GM04503 (cell line): Measurements from ENCODE around the gene TMEM132D.
"Not testable (repeated sequence)": the region's sequence is repeated elsewhere in the genome, so short reads cannot be mapped to it uniquely, and the experiment has no call there.

Experiments used
- DNase-seq: peaks from one replicate; pipeline ENCODE4 v3.0.0-alpha.2; 2012; ENCODE audit warnings: low read depth

Gene TMEM132D

GRCh38 chr12:129588142-129588541 is 315.7 kb downstream of the TMEM132D start:
- DNase-seq = no peak

DNA sequence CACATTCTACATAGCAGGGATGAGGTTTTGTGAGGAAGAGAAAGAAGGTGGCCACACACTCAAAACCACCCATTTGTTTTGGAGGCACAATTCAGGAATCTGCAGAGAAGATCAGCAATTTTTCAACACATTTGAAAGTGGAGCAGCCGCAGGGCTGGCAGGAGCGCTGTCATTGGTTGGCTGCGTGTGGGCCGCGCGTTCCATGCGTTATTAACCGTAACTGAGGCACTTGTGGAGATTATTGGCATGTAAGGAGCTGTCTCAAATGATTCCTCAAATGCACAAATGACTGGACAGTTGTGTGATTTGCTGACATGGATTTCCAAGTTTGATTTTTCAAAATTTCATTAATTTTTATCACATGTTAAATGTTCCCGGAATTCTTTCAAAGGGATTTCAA is 318.5 kb downstream of the TMEM132D start:
- DNase-seq = no peak

GRCh38 chr12:129579879-129580278 is 323.9 kb downstream of the TMEM132D start:
- no peak for DNase-seq

DNA sequence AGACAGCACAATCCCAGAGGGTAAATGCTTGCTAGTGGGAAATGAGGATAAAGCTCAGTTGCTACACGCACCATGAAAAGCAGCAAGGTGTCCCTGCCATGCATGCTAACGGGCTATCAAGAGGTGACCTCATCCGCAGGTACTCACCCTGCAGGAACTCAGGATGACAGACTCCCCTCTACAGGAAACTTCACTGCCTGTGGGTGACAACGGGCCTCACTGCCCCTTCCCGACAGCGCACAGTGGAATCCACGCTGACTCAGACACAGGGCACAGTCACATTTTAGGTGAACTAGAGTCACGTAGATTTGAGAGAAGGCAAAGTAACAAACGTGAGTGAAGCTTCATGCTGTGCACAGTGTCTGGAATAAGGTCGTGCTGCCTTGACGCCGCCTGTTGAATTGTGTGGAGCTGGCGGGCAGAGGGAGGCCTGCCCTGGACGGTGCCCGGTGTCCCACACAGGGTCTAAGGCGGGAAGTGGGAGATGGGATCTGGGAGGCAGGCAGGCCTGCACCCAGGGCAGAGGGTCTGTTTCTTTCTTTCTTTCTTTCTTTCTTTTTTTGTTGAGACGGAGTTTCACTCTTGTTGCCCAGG is 331.8 kb downstream of the TMEM132D start:
- DNase-seq = no peak

DNA sequence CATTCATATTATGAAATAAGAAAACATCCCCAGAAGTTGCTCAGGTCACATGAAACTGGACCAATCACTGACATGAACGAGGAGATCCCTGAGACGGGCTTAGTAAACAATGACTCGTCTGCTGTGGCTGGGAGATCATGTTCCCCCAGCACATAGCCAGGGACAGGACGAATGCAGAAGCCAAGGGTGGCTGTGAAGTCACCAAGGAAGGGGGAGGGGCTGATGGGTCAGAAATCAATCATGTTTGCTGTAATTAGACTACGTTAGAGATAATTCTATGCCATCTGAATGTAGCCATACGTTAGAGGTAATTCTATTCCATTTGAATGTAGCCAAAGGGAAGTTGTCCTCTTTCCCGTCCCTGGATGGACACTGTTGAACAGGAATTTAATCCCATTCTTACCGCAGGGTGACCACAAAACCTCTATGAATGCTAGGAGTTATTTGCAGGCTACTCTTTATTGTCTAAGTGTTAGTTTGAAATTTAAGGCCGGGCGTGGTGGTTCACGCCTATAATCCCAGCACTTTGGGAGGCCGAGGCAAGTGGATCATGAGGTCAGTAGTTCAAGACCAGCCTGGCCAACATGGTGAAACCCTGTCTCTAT is 332.9 kb downstream of the TMEM132D start:
- DNase-seq = no peak

- no peak for DNase-seq
Measured at GRCh38 chr12:129566800-129567199, 337.0 kb downstream of the TMEM132D start.

GRCh38 chr12:129564768-129565167 is 339.1 kb downstream of the TMEM132D start:
- no peak for DNase-seq

DNA sequence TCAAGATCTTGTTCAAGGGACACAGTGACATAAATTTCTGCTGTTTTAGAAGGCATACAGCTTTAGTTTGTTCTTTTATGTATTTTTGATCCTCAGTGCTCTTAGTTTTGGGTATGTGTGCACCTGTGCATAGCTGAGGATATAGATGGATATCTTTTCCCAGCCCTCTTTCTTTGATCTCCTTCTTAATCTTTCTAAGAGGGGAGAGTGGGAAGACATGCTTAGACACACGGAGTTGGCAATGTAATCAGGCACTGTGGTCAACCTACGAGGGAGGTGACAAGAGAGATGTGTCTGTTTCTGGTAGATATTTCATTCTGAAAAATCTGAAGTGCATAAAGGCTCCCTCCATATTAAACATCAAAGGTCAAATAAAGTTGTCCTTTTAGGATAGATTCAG is 340.6 kb downstream of the TMEM132D start:
- DNase-seq = no peak

GRCh38 chr12:129561304-129561703 is 342.5 kb downstream of the TMEM132D start:
- no peak for DNase-seq

- no peak for DNase-seq
Measured at GRCh38 chr12:129559776-129560175, 344.0 kb downstream of the TMEM132D start.

DNA sequence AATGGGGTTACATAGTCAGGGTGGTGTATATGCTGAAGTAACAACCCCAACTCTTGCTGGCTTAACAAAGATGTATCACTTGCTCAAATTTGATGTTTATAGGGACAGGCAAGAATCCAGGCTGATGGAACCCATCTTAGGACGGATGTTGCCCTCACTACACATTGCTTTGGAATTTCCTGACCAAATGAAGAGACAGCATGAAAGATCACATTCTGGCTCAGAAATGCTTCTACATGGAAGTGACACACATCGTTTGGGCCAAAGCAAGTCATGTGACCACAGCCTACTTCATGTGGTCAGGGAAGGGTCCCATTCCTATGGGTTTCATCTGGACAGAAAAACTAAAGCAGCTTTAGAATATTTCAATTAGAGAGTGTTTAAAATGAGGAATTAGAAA is 345.8 kb downstream of the TMEM132D start:
- no peak for DNase-seq

- DNase-seq = no peak
Measured at GRCh38 chr12:129556082-129556481, 347.7 kb downstream of the TMEM132D start.

GRCh38 chr12:129552996-129553750 is 350.7 kb downstream of the TMEM132D start:
- no peak for DNase-seq

DNA sequence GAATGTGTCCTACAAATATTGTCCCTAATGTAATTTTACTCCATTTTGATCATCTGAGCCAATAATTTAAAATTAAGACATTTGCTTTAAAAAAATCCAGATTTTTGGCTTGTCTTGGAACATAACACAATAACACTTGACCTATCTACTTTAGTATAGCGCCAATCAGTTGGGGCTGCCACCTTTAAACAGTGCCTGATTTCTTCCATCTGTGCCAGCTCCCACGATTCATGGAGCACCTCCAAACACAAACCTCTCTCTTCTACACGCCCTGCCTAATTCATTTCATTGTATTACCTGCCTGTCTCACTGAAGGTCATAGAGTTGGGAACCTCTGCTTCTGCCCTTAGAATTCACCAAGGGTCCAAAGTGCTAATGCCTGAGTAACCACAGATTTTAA is 352.4 kb downstream of the TMEM132D start:
- no peak for DNase-seq

- no peak for DNase-seq
Measured at GRCh38 chr12:129550353-129550752, 353.5 kb downstream of the TMEM132D start.

DNA sequence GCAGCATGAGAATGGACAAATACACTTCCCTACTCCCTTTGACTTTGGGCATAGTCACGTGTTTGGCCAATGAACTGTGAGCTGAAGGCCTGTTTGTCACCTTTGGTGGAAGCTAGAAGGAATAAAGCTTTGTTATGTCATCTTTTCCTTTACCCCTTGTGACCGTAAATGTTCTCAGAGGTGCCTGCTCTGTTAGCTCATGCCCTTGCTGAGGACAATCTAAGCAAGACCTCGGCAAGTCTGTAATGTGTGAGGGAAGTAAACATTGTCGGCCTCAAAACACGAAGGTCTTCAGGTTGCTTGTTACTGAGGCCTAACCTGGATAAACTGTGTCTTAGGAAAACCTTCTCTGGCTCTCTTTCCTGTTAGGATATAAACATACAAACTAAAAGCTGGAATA is 354.2 kb downstream of the TMEM132D start:
- no peak for DNase-seq

DNA sequence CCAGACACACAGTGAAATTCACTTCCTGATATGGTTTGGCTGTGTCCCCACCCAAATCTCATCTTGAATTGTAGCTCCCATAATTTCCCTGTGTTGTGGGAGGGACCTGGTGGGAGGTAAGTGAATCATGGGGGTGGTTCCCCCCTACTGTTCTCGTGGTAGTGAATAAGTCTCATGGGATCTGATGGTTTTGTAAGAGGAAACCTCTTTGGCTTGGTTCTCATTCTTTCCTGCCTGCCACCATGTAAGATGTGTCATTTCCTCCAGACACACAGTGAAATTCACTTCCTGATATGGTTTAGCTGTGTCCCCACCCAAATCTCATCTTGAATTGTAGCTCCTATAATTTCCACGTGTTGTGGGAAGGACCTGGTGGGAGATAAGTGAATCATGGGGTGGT is 354.8 kb downstream of the TMEM132D start:
- DNase-seq = not testable (repeated sequence)

DNA sequence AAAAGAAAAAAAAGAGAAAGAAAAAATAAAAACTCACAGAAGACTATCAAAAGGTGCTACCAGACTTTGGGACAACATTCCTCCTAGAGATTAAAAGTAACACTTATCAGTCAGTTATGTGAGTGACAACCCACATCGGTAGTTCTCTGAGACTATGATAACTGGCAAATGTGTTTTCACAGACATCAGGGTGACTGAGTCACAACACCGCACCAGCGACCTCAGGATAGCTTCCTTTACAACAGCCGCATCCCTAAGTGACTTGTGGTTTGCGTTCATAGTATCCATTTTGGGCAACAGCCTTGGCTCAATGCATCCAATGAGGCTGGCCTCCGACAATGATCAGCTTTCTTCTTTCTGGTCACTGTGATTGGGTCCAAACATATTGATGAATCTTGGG is 359.1 kb downstream of the TMEM132D start:
- no peak for DNase-seq

DNA sequence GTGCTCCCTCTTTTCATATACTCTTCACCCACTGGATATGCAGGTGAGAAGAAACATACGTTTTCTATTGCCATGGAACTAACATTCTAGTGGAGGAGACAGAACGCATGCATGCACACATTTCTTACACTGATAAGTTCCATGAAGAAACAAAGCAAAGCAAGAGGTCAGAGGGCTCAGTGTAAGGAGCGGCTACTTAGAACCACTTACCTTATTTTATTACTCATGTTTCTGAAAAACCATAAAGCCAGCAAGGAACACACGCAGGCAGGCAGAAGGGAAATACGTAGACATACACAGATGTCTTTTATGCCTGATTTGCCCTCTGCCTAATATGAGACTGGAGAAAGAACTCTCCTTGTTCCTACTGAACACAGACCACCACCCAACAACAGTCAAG is 362.9 kb downstream of the TMEM132D start:
- DNase-seq = no peak

DNA sequence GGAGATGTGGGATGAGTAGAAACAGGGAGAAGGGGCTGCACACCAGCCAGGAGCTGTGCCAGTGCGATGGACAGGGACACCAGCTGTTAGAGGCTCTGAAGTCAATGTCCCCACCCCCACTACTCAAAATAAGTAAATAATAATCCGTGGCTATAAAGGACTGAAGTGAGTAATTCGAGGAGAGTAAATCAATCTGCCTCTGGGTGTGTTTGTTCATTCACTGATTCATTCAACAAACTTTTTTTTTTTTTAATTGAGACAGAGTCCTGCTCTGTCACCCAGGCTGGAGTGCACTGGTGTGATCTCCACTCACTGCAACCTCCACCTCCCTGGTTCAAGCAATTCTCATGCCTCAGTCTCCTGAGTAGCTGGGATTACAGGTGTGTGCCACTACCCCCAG is 363.6 kb downstream of the TMEM132D start:
- no peak for DNase-seq

DNA sequence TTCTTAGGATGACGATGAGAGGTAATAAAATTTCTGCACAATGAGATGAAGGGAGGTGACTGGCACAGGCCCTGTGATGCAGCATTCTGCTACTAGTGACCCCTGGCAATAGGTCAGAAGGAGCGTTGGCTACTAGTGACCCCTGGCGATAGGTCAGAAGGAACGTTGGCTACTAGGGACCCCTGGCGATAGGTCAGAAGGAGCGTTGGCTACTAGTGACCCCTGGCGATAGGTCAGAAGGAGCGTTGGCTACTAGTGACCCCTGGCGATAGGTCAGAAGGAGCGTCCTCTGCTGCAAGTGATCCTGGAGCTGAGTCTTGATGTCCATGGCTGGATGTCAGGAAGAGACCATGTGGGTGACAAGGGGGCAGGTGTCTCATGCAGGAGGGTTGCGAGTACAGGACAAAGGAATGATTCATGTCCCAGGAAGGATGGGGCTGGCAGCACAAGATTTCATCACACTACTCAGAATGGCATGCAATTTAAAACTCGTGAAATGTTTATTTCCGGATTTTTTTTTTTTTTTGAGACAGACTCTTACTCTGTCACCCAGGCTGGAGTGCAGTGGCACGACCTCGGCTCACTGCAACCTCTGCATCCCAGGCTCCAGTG is 365.0 kb downstream of the TMEM132D start:
- DNase-seq = not testable (repeated sequence)

DNA sequence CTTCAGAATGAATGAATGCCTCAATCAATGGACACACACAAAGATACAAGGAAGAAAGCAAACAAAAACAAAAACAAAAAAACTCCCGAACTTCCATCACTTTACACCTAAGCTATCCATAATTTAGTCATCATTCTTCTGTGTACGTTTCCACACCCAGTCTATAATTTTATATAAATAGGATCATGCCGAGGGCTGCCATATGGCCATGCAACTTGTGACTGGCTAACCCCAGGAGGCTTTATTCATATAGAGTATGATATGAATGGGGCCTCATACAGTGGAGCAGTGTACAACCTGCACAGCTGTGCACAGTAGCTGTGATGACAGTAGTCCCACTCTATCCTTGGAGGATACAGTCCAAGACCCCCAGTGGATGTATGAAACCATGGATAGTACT is 365.7 kb downstream of the TMEM132D start:
- no peak for DNase-seq
